Measurements from ENCODE around the gene GRAMD1B.
A peak's percentile ranks its signal among the peaks of the same experiment; 100 is the strongest.

Gene GRAMD1B

DNA sequence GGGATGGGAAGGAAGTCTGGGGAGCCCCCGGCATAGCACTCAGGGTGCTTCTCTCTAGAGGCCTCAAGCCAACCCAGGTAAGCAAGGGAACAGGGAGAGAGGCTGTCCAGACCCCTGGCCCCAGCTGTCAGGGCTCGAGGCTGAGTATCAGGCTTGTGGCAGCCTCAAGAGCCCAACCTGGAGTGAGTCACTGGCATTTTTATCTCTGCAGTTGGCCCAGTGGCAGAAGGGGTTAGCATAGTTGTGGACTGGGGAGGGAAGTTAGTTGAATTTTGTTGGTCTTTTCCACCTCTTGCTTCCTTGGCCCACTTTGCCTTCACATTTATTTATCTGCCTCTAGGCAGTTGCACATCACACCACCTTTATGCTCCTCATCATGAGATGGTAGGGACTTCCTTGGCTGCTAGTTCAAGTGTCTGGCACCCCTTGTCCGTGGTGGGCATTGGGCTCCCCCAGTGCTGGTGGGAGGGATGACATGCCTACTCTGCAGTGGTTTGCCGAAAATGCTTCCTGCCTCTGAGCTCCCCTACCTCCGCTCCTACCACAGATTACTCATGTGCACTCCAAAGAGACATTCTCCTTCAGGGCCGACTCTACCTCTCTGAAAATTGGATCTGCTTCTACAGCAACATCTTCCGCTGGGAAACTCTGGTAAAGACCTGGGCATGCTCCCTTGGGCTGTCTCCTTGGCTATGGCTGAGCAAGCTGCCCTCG is 164.3 kb downstream of the GRAMD1B start:
- DNase-seq, result peak; percentile 8

DNA sequence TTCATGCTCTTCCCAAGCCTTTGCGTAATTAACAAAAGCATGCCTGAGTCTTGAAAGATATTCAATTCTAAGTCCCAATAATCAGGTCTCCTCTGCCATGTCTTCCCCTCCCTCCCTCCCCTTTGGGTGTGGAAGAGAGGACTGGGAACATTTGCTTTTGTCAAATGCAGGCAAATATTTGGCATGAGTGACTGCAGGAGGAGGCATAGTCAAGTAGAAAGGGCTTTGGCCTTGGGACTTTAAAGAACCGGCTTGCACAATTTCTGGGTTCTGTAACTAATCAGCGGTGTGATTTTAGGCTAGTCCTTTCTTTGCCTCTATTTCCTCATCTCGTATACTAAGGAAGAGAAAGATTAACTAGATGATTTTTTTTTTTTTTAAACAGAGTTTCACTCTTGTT is 164.9 kb downstream of the GRAMD1B start:
- DNase-seq, result no peak

- DNase-seq, result no peak
Observed at GRCh38 chr11:123597859-123598258, 167.8 kb downstream of the GRAMD1B start.

GRCh38 chr11:123601136-123601535 is 171.1 kb downstream of the GRAMD1B start:
- DNase-seq, result peak; percentile 85

DNA sequence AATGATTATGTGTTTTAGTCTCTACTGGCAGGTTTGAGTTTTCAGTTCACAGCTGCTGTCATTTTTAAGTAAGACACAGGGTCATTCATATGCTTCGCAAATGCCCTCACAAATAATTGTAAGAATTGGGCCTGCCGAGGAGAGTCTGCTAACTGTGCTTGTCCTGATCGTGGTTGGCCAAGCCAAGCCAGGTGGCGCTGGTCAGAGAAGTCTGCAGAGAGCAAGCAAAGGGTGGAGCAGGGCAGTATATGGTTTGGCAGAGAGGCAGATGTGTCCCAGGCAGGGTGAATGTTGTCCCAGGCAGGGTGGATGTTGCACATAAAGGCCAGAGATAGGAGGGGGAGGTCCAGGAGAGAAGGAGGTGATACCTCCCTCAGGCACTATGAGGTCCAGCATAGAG is 171.7 kb downstream of the GRAMD1B start:
- no peak for DNase-seq

DNA sequence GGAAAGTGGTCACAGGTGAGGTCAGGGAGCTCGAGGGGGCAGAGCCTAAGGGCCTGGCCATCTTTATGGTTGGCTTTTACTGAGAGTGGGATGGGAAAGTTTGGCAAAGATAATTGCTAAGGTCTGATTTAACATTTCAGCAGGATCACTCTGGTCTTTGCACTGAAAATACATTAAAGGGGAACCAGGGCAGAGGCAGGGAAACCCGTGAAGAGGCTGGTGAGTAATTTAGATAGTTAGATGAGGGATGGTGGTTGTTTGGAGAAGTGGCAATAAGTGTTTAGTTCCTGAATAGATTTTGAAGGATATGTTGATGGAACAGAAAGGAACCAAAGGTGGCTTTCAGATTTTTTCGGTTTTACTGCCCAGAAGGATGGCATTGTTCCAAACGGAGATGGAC is 173.6 kb downstream of the GRAMD1B start:
- no peak for DNase-seq

DNA sequence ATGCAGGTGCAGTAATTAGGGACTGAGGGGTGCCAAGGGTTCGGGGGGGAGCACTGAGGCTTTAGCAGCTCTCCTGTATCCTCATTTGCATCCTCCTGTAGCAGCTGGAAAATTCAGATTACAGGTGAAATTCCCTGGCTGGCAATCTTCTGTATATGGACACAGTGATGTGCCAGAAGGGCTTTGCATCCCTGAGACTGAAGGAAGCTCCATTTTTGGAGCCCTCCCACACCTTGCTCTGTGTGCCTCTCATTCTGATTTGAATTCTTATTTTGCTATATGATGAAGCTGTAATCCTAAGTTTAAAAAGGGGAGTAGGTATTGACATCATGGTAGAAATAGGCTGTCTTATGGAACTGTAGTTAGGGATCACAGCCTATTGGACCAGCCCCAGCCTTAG is 177.7 kb downstream of the GRAMD1B start:
- DNase-seq, result no peak

- DNase-seq, result no peak
Observed at GRCh38 chr11:123608371-123608770, 178.3 kb downstream of the GRAMD1B start.

DNA sequence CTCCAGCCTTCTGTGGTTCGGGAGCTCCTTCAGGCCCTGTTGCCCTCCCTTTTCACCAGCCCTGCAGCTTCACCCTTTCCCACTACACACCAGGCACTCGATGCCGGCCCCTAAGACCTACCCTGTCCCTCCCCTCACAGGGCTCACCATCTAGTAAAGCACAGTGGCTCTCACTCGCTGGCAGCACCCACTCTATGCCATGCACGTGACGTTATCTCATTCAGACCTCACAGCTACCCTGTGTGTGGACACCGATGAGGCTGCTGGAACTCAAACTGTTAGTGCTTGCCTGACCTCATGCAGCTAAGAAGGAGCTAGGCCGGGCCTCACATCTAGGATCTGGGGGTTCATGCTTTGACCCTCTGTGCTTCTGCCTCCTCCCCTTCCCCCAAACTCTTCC is 178.9 kb downstream of the GRAMD1B start:
- DNase-seq, result no peak

DNA sequence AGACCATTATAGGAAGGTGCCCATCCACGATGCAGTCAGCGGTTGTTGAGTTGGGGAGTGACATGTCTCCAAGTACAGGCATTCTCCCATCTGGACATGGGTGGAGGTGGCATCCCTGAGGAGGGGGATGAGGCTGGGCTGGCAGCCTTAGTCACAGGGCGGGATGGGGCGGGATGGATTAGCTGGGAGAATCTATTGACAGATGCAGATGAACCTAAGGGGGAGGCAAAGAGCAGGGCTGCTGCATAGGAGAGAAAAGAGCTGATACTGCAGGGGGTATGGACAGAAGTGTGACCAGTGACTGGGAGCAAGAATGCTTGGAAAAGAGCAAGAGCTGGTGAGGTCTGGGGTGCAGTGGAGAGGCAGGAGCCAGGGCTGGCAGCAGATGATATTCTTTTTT is 181.6 kb downstream of the GRAMD1B start:
- DNase-seq, result no peak

DNA sequence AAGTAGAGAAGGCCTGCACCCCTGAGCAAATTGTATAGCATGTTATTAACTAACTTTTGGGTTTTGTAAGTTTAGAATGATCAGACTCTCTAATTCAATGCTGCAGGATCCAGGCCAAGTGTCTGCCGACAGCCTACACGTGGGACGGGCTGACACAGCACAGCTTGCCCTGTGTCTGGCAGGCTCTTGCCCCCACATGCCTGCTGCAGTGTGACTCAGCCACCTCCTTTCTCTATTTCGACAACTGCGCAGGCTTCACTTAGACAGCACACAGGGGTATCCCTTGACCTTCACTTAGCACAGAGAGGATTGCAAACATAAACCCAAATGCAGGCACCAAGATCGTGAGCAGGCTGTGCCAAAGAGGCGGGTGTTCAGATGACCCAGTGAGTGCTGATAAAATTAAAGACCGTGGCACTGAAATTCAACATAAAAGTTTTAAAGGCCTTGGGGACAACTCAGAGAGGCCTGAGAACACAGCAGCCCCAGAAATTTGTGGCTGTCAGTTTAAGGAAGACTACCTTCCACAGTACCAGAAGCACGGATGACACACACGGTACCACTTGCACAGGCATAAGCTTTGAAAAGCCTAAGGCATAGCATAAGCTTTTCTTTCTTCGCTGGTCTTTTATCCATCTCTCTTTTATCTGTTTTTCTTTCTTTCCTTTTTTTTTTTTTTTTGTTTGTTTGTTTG is 186.6 kb downstream of the GRAMD1B start:
- DNase-seq, result peak; percentile 14

DNA sequence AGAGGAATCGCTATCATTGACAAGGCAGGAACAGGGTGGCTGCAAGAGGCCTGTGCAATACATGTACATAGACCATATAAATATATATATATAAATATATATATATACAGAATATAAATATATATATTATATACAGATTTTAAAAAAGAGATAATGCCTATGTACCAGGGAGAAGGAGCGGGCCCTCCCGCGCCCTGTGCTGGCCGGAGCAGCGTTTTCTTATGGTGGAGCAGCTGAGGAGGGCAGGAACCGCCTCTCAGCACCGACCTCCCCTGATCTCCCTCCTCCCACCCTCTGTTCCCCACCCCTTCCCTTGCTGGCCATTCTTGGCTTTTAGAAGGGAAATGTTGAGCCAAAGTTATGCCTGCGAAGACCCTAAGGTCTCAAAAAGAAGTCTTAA is 192.5 kb downstream of the GRAMD1B start:
- no peak for DNase-seq

DNA sequence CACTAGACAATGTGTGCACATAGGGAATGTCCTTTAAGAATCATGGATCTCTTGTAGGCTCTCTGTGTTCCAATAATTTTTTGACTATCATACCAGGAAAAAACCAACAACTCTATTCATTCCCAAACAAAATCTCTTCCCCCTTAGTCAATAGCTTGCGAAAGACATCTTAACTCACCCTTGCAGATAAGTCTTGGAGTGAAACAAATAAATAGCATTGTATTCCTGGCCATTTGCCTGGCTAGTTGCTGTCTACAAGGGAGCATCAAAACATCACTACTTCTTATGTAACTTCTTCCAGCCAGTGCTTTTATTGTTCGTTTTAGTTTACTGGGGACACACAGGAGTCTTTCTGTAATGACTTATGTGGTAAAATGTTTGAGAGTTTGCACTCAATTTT is 194.9 kb downstream of the GRAMD1B start:
- DNase-seq, result no peak

- peak; percentile 17 for DNase-seq
Observed at GRCh38 chr11:123628936-123629683, 199.0 kb downstream of the GRAMD1B start.

- no peak for DNase-seq
Observed at GRCh38 chr11:123630126-123630608, 200.1 kb downstream of the GRAMD1B start.

DNA sequence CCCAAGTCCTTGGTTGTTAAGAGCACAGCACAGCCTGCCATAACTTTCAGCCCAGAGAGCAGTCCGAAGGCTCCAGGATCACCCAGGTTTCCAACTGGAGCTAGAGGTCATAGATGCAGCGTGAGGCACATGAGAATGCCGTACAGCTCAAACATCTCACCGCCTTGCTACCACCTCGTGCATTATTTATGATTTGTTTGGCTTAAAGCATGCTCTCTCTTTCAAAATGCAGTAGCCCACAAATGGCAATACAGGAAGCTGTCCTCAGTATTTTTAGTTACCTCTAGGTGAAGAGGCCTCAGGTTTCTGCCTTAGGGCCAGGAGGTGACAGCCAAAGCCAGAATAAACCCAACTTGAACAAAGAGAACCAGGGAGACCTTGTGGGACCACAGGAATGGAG is 210.0 kb downstream of the GRAMD1B start:
- DNase-seq, result no peak

- peak; percentile 31 for DNase-seq
Observed at GRCh38 chr11:123640677-123641494, 210.8 kb downstream of the GRAMD1B start.

DNA sequence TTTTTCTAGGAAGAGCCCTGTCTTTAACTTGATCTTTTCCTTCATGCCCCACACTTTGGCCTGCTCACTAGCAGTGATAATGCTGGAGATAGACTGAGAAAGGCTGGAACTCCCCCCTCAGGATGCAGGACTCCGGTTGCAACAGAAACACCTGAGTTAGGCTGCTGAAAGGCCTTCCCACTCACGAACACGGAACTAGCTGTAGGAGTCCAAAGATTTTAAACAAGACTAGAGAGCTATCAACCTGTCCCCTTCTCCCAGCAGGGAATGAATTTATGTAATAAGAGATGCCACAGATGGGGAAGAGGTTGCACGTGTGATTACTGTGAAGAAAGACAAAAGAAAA is 211.4 kb downstream of the GRAMD1B start:
- DNase-seq, result no peak

- no peak for DNase-seq
Observed at GRCh38 chr11:123642435-123642834, 212.4 kb downstream of the GRAMD1B start.

GRCh38 chr11:123645286-123645975 is 215.4 kb downstream of the GRAMD1B start:
- no peak for DNase-seq

GRCh38 chr11:123650901-123651300 is 220.8 kb downstream of the GRAMD1B start:
- no peak for DNase-seq

GRCh38 chr11:123652599-123652998 is 222.5 kb downstream of the GRAMD1B start:
- DNase-seq, result no peak

GRCh38 chr11:123653483-123653826 is 223.4 kb downstream of the GRAMD1B start:
- no peak for DNase-seq

All from fibroblast of skin of right biceps (primary cell).